GM21576 (cell line): ENCODE results near the gene TMEM150B.
"Not testable (repeated sequence)": the region's sequence is repeated elsewhere in the genome, so short reads cannot be mapped to it uniquely, and the experiment has no call there.

Experiments
- ATAC-seq: cut with Tn5 transposase; IDR thresholded peaks from one replicate; pipeline ENCODE4 v1.9.1; 2021; ENCODE audit warnings: mild to moderate bottlenecking, moderate library complexity; ENCODE audit not compliant: unreplicated experiment

Gene TMEM150B

GRCh38 chr19:55339889-55340783, 15.0 kb upstream of the TMEM150B start:
- ATAC-seq: no peak

DNA sequence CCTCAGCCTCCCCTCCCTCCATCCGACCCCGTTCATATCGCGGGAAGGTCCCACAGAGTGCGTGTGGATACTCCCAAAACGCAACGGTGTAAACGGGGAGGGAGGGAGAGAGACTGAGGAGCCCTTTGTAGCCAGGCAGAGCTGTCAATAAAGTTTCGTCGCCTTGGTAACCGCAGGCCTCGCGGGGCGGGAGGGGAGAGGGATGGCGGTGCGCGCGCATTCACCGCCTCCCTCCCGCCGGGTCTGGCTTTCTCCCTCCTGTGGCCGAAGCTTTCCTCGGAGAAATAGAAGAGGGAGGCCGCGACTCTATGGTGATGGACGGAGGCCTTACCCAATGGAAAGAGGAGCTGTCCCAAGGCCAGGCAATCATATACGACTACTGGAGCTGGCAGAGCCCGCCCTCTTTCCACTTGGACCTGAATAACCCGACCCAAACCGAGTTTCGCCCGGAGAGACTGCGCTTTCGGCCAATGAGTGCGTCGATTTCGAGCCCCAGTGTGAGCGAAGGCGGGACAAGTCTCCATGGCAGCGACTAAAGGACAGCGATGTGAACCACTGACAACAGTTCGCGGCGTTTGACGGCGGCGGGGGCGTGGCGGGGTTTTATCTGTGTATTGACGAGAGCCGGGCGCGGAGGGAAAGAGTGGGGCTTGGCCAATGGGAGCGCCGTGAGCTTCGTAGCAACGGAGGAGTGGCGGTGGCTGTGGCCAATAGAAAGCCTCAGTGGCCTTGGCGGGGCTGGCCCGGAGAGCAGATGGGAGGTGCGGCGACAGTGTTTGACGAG, 14.2 kb upstream of the TMEM150B start, which contains the start of gene KMT5C:
KMT5C (plus strand) TSS at position 772 of the 784 bp plus-strand sequence. CDS start 2,061 bp downstream, outside the sequence.
- ATAC-seq: peak; percentile 78

DNA sequence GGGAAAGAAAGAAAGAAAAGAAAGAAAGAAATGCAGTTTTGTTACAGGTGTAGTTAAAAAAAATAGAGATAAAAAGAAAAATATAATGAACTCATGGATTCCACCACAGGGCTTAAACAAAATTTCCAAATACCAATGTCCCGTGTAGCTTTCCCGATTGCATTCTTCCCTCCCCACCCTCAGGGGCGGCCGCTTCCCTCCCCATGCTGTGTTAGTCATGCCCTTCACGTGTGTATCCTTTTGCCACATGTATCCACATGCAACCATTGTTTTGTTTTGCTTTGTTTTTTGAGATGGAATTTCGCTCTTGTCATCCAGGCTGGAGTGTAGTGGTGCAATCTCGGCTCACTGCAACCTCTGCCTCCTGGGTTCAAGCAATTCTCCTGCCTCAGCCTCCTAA, 11.0 kb upstream of the TMEM150B start:
- ATAC-seq: no peak

DNA sequence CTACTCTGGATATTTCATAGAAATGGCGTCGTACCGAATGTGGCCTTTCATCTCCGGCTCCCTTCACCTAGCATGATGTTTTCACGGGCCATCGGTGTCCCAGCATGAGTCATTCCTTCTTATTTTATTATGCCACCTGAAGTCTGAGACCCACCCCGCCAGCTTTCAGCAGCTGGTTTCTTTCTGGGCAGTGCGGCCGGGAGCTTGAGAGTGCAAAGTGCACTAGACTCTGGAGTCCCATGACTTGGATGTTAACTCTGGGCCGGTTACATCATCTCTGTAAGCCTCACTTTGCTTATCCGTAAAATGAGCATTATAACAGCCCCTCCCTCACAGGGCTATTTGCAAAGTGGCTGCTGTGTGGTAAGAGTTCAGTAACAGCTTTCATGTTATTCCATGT, 8.7 kb upstream of the TMEM150B start:
- ATAC-seq: no peak

GRCh38 chr19:55329791-55330190, 4.7 kb upstream of the TMEM150B start:
- not testable (repeated sequence) for ATAC-seq

GRCh38 chr19:55328774-55329318, 3.7 kb upstream of the TMEM150B start:
- not testable (repeated sequence) for ATAC-seq

GRCh38 chr19:55324662-55325061, 479 bp downstream of the TMEM150B start:
- ATAC-seq: no peak

GRCh38 chr19:55322204-55322885, 2.8 kb downstream of the TMEM150B start:
- ATAC-seq: no peak

DNA sequence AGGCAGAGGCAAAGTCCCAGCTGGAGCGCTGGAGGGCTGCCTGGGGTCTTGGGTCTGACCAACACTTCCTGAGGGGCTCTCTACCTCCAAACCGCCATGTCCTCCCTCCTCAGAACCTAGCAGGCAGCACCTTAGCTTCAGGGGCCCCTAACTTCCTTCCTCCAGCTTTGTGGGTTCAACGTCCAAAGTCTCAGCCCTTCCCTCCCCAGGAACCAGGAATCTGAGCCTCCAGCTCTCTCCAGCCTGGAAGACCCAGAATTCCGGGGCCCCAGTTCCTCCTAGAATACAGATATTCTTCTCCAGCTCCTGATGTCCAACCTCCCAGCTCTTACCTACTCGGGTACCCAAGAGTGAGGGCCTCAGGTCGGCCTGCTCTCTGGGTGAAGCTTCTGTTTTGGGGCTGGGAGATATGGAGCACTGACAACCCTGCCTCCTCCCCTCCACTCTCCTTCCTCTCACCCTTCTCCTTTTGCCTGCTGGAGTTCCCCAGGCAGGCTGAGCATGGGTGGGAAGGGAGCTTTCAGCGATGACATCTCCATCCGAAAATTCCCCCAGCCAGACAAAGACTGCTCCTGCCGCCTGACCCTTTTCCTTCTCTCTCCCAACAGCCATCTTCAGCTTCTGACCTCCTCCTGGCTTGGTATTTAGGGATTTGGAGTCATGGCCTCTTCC, 3.5 kb downstream of the TMEM150B start:
- ATAC-seq: no peak

- ATAC-seq: no peak
Observed at GRCh38 chr19:55320844-55321419, 4.2 kb downstream of the TMEM150B start.

GRCh38 chr19:55319785-55320184, 5.4 kb downstream of the TMEM150B start:
- no peak for ATAC-seq

GRCh38 chr19:55316646-55317045, 8.5 kb downstream of the TMEM150B start:
- no peak for ATAC-seq

- no peak for ATAC-seq
Observed at GRCh38 chr19:55315956-55316525, 9.1 kb downstream of the TMEM150B start.

DNA sequence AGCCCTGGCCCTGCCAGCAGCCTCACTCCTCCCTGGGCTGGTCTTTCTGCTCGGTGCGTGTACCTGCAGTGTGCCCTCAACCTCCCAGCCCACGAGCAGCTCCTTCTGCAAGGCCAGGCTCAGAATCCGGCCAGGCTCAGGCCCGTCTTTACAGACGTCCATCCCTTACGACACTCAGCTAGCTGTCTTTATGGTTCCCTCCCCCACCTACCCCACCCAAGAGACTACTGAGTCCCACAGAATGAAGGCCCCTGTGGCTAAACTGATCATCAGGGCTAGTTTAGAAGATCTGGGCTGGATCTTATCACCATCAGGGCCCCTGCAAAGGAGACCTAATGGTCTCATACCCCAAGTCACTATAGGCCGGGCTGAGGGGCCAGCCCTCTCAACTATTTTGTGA, 10.7 kb downstream of the TMEM150B start:
- no peak for ATAC-seq

GRCh38 chr19:55312621-55313512, 12.3 kb downstream of the TMEM150B start:
- ATAC-seq: no peak

GRCh38 chr19:55311797-55312196, 13.3 kb downstream of the TMEM150B start:
- ATAC-seq: no peak

DNA sequence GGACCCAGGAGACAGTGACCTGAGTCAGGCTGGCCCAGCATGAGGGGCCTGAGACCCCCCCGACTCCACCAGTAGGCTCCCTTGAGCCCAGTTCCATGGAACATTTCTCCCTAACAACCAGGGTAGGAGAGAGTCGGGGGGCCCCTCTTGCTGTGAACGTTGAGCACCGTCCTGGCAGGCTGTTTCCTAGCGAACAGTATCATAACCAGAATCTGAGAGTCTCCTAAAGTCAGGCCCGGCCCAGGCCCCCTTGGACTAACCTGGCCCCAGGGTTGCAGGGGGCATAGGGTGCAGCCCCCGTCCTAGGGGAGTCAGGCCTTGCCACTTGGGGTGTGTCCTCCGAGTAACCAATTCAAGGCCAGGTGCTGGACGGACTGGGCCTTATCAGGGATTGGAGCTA, 13.7 kb downstream of the TMEM150B start:
- no peak for ATAC-seq

DNA sequence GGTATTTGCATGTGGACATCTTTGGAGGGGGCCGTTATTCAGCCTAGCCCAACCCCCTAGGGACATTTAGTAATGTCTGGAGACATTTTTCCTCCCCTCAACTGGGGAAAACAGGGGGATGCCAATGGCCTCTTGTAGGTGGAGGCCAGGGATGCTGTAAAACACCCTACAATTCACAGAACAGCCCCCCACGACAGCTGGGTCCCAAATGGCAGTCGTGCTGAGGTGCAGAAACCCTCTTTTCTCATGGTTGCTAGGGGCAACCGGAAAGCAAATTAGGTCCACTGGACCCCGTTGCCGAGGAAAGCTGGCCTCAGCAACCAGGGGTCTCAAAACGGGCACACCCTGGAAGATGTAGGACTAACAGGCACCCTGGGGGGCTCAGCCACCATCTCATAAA, 14.6 kb downstream of the TMEM150B start:
- no peak for ATAC-seq

GRCh38 chr19:55309448-55309847, 15.7 kb downstream of the TMEM150B start:
- no peak for ATAC-seq
